Suprapubic skin (tissue), 4 donors: ENCODE results near the gene BCL2L15. TPM values are rescaled to one million over a fixed set of nuclear protein-coding genes. Genes with fewer than 3 reads are reported as not detected.

Experiments used
- DNase-seq, 2 donors: peaks; one replicate each; pipeline ENCODE4 v3.0.0-alpha.2; 2019; ENCODE audit warnings: low spot score in 2 of 2
- H3K27ac ChIP-seq: fragments of 200-600 bp; sonication (generic); one replicate; pipeline ENCODE4 v1.5.1; 2019
- H3K27me3 ChIP-seq: fragments of 200-600 bp; sonication (generic); one replicate; pipeline ENCODE4 v1.5.1; 2019
- H3K36me3 ChIP-seq: fragments of 200-600 bp; sonication (generic); one replicate; pipeline ENCODE4 v1.5.1; 2019
- H3K4me1 ChIP-seq: fragments of 200-600 bp; sonication (generic); one replicate; pipeline ENCODE4 v1.5.1; 2019
- H3K4me3 ChIP-seq: fragments of 200-600 bp; sonication (generic); one replicate; pipeline ENCODE4 v1.5.1; 2019; ENCODE audit warnings: mild to moderate bottlenecking
- H3K9me3 ChIP-seq: fragments of 200-600 bp; sonication (generic); one replicate; pipeline ENCODE4 v1.5.1; 2019
- EP300 ChIP-seq: sonication (generic); formaldehyde crosslinking; IDR thresholded peaks from one replicate; pipeline ENCODE4 v1.6.1; 2017; ENCODE audit warnings: antibody characterized with exemption
- POLR2A ChIP-seq, 2 donors: fragments of 450-650 bp; IDR thresholded peaks; one replicate each; pipeline ENCODE4 v1.6.1; 2017; ENCODE audit warnings: antibody characterized with exemption in 2 of 2, mild to moderate bottlenecking in 2 of 2, moderate library complexity in 2 of 2
- POLR2AphosphoS5 ChIP-seq, 3 donors: sonication (generic); formaldehyde crosslinking; IDR thresholded peaks; one replicate each; pipeline ENCODE4 v1.6.1; 2017; ENCODE audit warnings: antibody characterized with exemption in 3 of 3
- WGBS: methylation state at CpG from one replicate; pipeline ENCODE4 v1.1.5; 2018; 5-methylcytosine and 5-hydroxymethylcytosine counted together
- total RNA-seq, 4 donors: library from RNA; depleted of rRNA; stranded (reverse); fragments of >200 nt; gene quantifications; one replicate each; pipeline ENCODE4 v1.1.0, GENCODE V29; 2016
- TF ChIP-seq, protein P1 (sequence below), 2 donors: fragments of 200-600 bp in 1 of 2; fragments of 450-650 bp in 1 of 2; sonication (generic) in 1 of 2; IDR thresholded peaks; one replicate each; pipeline ENCODE4 v1.5.1; 2016 to 2019; ENCODE audit warnings: antibody characterized with exemption in 2 of 2, mild to moderate bottlenecking in 1 of 2, moderate library complexity in 1 of 2

The BCL2L15 gene
- total RNA-seq, 4 donors from 2014 or later: 0.13 to 1.4 (median 0.45) TPM

DNA sequence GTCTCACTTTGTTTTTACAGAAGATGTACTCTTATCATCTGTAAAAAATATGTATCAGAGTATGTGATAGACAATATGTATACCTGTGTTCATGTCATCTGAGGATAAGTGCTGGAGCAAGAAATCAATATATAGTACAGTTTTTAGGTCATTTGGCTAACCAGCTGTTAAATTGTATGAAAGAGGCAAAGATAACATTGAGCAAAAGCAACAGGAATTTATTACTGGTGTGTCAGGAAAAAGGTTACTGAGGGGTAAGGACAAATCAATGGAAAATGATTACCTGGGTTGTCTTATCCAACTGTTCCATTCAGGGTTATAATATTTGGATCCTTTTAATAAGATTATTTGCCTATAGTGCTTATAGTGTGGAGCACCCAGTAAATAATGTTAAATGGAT lies 46.6 kb upstream of the BCL2L15 start:
- Histone ChIP-seq H3K4me1 (peaks cover 57% of the 10 kb centered on the region), H3K27me3 (no peaks in the 10 kb centered on the region), H3K36me3 (no peaks in the 10 kb centered on the region), H3K9me3 (no peaks in the 10 kb centered on the region), H3K27ac (no peak overlapping the region), H3K4me3 (no peak overlapping the region)
- TF ChIP-seq, protein P1, sequence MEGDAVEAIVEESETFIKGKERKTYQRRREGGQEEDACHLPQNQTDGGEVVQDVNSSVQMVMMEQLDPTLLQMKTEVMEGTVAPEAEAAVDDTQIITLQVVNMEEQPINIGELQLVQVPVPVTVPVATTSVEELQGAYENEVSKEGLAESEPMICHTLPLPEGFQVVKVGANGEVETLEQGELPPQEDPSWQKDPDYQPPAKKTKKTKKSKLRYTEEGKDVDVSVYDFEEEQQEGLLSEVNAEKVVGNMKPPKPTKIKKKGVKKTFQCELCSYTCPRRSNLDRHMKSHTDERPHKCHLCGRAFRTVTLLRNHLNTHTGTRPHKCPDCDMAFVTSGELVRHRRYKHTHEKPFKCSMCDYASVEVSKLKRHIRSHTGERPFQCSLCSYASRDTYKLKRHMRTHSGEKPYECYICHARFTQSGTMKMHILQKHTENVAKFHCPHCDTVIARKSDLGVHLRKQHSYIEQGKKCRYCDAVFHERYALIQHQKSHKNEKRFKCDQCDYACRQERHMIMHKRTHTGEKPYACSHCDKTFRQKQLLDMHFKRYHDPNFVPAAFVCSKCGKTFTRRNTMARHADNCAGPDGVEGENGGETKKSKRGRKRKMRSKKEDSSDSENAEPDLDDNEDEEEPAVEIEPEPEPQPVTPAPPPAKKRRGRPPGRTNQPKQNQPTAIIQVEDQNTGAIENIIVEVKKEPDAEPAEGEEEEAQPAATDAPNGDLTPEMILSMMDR (IDR thresholded peaks at IDR 0.05): no peak
- TF ChIP-seq POLR2AphosphoS5 (IDR thresholded peaks at IDR 0.05) (no peak), POLR2A (IDR thresholded peaks at IDR 0.05) (no peak), EP300 (no peak)
- no peak for DNase-seq

DNA sequence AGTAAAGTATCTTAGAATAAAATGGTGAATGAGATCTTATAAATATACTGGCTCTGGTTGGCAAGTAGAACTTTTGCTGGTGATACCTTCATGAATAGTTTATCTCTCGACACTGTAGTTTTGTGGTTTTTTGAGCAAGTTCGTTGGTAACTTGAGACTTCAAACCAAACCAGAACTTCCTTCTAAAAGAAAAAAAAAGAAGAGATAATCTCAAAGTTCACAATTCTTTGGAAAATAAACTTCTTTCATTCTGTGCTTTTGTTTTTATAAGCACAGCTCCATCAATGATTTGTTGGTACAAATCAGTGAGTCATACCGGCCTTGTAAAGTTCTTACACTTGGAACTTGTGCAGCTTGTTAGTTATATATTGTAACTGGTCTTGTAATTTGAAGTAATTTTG lies 44.1 kb upstream of the BCL2L15 start:
- WGBS: 21% methylated on average over 3 of the region's 3 CpGs
- peak overlapping the region; percentile 10 for H3K27ac ChIP-seq
- H3K36me3 ChIP-seq: no peaks in the 10 kb centered on the region
- DNase-seq: no peak
- peak overlapping the region; percentile 96 for H3K4me3 ChIP-seq
- no peaks in the 10 kb centered on the region for H3K9me3 ChIP-seq
- H3K4me1 ChIP-seq: peaks cover 53% of the 10 kb centered on the region
- no peaks in the 10 kb centered on the region for H3K27me3 ChIP-seq
- TF ChIP-seq, protein P1 (IDR thresholded peaks at IDR 0.05): no peak
- TF ChIP-seq POLR2A (IDR thresholded peaks at IDR 0.05): no peak
- no peak for TF ChIP-seq EP300
- no peak for TF ChIP-seq POLR2AphosphoS5 (IDR thresholded peaks at IDR 0.05)

DNA sequence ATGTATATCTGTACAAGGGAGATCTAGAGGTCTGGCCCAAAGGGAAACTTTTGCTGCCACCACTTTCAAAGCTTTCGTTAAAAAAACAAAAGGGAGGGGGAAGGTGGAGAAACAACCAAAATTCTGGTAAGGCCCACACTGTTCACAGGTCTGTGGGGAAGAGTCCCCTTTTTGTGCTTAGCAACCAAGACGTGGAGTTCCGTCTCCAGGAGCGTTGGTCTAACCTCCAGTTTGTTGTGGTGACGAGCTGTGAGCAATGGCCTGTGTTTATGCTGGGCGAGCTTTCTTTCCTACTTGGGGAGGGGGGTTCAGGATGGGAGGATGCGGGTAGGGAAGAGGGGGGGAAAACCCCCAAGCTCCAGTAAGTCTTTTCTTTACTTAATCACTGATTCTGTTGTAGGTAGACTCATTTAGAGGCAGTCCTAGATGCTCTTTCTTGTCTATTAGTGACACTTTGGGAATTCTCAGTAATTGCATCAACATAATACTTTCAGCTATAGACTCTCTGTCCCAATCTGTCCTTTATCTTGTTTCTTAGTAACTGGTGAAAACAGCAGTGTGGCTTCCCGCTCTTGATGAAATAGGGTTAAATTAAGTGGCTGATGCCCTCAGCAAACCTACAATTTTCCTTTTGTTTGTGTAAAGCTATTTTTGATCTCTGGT lies 43.2 kb upstream of the BCL2L15 start:
- peak overlapping the region; percentile 96 for H3K27ac ChIP-seq
- WGBS: 2% methylated on average over 8 of the region's 8 CpGs
- DNase-seq: no peak
- H3K27me3 ChIP-seq: no peaks in the 10 kb centered on the region
- TF ChIP-seq EP300 (no peak), POLR2A (IDR thresholded peaks at IDR 0.05) (no peak), POLR2AphosphoS5 (IDR thresholded peaks at IDR 0.05) (no peak)
- TF ChIP-seq, protein P1 (IDR thresholded peaks at IDR 0.05): no peak
- H3K9me3 ChIP-seq: no peaks in the 10 kb centered on the region
- H3K36me3 ChIP-seq: no peaks in the 10 kb centered on the region
- peaks cover 48% of the 10 kb centered on the region for H3K4me1 ChIP-seq
- peak overlapping the region; percentile 96 for H3K4me3 ChIP-seq

DNA sequence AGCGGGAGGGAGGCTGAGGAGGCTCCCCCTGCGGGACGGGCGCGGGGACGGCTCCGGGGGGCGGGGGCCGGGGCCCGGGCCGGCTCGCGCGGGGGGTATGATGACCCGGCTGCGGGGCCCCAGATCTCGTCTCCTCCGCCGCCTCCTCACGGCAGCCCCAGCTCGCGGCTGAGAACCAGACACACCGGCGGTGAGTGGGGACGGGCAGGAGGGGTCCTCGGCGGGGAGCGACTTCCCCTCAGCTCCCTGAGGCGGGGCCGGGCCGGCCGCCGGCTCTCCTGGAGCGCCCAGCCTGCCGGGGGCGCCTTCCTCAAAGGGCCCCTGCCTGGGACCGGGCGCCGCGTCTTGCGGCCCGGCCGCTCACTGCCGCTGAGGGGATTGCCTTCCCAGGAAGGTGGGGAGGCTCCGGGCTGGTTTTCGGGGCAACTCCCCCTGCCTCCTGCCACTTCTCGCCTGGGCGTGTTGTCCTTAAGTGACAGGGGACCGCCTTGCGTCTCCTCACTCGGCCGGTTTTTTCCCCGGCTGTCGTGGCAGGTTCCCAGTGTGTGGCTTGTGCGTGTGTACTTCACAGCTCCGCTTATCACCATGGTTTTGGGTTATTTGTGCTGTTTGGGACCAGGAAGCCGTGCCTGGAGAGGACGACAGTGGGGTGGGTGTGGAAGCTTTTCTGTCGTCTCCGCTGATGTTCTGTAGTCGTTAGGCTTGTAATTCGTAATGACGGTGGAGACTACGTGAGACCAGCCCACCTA lies 42.5 kb upstream of the BCL2L15 start:
- peak; percentile 8 to 37 for TF ChIP-seq POLR2A (IDR thresholded peaks at IDR 0.05)
- TF ChIP-seq, protein P1 (IDR thresholded peaks at IDR 0.05): no peak
- WGBS: 0% methylated on average over 8 of the region's 64 CpGs
- Histone ChIP-seq H3K9me3 (no peaks in the 10 kb centered on the region), H3K36me3 (no peaks in the 10 kb centered on the region), H3K27ac (peak overlapping the region; percentile 96), H3K4me1 (peaks cover 46% of the 10 kb centered on the region), H3K4me3 (peak overlapping the region; percentile 96), H3K27me3 (no peaks in the 10 kb centered on the region)
- peak; percentile 82 to 84 for DNase-seq

DNA sequence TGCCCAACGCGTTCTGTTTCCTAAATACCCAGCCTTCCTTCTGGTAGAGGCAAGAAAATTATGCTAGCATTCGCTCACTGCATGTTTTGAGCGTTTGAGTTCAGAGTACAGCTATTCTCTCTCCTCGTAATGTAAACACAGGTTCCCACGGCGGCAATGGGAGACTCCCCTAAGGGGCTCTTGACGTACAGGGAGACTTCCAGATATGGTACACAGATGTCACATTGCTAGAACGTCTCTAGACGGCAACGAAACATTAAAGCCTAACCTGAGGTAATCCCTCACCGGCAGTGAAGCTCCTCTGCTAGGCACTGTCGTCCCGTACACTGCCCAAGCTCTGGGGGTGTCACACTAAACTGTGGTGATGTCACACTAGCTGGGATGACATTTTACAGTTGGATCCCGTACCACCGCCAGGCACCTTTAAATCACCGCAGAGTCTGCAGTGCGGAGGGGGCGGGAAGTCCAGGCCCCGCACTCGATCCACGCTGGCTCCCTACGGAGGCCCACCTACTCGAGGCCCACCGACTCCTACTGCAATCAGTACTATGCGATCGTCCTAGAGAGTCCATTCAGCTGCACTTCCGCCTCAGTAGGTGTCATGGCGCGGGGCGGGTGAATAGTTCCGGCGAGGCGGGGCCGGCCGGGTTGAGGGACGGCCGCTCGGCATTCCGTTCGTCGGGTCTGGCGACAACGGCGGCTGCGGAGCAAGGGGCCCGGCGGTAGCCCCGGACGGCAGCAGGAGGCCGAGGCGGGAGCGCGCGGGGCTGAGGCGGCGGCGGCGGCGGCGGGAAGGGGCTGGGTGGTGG lies 41.8 kb upstream of the BCL2L15 start, which contains the start of gene HIPK1:
Gene HIPK1, plus strand, starts transcription at position 384 of the 809 bp plus-strand sequence.
- H3K27ac ChIP-seq: peak within 1 kb of the TSS; percentile 96
- peak; percentile 95 for DNase-seq
- WGBS: 0% methylated on average over 12 of the region's 61 CpGs
- no peaks in the 10 kb centered on the region for H3K36me3 ChIP-seq
- peaks cover 46% of the 10 kb centered on the region for H3K4me1 ChIP-seq
- no peaks in the 10 kb centered on the region for H3K27me3 ChIP-seq
- TF ChIP-seq POLR2A (IDR thresholded peaks at IDR 0.05): peak; percentile 15 to 60
- TF ChIP-seq EP300: no peak
- TF ChIP-seq, protein P1 (IDR thresholded peaks at IDR 0.05): no peak
- TF ChIP-seq POLR2AphosphoS5 (IDR thresholded peaks at IDR 0.05): peak in 2 of 3 donors; percentile 84 to 92
- H3K4me3 ChIP-seq: peak within 1 kb of the TSS; percentile 96
- H3K9me3 ChIP-seq: no peaks in the 10 kb centered on the region
